NCI-H146 (cell line): ENCODE measurements around the gene NFIC.
"Not testable (repeated sequence)": the region's sequence is repeated elsewhere in the genome, so short reads cannot be mapped to it uniquely, and the experiment has no call there.

Experiments
- DNase-seq: peaks from one replicate; lab custom pipeline; 2025; lab: John Stamatoyannopoulos, UW

NFIC gene

DNA sequence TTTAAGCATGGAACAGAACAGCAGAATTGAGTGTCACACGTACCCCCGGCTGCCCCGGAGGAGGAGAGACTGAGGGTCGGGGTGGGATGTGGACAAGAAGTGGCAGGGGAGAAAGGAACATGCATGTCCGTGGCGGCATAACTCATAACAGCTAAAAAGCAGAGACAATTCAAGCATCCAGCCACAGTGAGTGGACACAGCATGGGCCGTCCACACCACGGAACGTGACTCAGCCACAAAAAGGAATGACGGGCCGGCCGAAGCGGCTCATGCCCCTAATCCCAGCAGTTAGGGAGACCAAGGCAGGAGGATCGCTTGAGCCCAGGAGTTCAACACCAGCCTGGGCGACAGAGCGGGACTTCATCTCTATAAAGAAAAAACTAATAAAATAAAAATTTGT lies 126.5 kb downstream of the NFIC start:
- DNase-seq: no peak

DNA sequence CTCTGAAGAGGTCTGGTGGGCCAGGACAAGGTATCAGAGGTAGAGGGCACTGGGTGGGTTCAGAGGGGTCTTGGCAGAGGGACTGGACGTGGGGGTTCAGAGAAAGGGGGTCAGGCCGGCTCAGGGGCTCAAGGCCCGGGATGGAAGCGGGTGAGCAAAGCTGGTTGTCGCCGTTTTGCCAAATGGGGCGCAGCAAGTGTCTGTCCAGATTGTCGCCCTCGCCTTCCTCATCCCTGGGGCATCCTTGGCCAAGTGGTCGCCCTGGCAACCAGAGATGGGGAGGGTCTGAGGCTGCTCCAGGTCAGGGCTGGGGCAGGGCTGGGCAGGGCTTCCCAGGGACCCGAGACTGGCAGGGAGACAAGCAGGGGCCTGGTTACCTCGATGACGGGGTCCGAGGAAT lies 127.3 kb downstream of the NFIC start:
- DNase-seq: no peak

DNA sequence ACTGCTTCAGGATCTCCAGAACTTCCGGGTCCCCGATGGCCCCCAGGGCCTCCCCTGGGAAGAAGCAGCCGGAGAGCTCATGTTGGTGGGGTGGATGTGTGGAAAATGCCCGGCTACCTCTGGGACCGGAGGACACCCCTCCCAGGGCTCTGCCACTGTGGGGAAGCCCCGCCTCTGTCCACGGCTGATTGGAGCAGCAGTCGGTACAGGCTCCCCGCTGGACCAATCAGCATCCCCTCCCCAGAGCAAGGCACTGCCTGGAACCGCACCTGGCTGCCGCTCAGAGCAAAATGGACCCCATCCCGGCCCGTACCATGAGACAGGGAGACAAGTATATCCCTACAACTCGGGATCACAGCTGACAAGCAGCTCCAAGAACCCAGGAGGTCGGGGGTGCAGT lies 127.7 kb downstream of the NFIC start:
- DNase-seq: no peak

DNA sequence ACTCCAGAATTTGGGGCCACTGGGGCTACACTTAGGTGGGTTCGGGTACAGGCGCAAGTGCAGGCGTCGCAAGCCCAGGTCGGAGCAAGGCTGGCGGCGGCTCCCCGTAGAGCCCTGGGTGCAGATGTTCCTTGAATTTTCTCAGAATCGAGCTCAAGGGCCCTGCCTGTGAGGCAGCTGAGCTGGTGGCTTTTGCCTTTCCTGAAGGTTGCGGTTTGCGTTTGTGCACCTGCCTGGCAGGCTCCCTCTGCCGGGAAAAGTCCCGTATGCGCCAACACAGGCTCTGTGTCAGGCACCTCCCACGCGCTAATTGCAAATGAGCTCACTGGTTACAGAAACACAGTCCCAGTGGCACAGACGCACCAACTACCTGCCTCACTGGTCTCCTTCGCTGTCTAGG lies 128.2 kb downstream of the NFIC start:
- DNase-seq: no peak

DNA sequence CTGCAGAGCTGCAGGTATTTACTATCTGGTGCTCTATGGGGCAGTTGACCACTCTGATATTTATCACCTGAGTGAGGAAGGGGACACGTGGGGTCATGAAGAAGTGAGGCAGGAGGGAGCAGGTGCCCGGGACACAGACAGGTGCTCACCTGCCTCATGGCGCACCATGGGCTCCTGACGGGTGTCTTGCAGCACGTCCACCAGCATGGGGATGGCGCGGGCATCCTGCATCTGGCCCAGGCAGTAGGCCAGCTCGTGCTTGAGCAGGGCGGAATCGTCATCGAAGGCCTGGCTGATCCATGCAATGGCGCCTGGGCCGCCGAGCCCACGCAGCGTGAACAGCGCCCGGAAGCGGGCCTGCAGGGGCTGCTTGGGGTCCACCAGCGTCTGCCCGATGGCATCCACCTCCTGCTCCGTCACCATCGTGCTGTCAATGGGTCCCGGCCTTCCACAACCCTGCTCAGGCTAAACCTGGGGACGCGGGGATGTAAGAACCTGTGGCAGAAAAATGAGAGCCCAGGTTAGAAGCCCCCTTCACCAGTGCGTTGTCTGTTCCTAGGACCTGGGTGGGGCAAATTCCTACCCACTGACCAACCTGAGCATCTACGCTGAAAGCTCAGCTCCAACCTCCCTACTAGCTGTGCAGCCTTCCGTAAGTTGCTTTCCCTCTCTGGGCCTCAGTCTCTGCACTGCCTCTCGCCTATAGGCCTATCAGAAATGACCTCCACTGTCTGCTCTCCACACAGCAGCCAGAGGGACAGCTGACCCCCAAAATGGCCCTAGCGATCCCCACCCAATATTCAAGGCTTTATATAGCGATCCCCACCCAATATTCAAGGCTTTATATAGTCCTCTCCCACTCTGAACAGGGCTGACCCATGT lies 130.2 kb downstream of the NFIC start:
- no peak for DNase-seq

DNA sequence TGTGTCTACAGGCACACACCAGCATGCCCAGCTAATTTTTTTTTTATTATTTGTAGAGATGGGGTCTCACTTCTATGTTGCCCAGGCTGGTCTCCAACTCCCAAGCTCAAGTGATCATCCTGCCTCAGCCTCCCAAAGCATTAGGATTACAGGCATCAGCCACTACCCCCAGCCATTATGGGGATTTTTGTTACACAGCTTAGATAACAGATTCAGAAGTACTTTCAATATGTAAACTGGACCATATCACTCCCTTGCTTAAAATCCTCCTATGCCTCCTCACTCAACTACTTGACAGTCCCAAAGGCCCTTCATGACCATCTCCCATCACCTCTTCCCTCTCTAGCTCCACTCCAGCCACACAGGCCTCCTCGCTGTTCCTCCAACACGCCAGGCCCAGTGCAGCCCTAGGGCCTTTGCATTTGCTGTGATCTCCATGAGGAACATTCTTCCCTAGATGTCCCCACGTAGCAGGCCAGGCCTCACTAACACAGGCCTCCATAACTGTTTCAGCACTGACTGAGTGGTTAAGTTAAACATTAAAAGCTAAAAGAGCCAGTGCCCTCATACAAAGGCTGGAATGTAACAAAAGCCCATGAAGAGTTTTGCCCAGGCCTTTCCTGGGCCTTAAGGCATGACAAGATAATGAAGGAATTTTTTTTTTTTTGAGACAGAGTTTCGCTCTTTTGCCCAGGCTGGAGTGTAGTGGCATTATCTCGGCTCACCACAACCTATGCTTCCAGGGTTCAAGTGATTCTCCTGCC lies 131.6 kb downstream of the NFIC start:
- no peak for DNase-seq

DNA sequence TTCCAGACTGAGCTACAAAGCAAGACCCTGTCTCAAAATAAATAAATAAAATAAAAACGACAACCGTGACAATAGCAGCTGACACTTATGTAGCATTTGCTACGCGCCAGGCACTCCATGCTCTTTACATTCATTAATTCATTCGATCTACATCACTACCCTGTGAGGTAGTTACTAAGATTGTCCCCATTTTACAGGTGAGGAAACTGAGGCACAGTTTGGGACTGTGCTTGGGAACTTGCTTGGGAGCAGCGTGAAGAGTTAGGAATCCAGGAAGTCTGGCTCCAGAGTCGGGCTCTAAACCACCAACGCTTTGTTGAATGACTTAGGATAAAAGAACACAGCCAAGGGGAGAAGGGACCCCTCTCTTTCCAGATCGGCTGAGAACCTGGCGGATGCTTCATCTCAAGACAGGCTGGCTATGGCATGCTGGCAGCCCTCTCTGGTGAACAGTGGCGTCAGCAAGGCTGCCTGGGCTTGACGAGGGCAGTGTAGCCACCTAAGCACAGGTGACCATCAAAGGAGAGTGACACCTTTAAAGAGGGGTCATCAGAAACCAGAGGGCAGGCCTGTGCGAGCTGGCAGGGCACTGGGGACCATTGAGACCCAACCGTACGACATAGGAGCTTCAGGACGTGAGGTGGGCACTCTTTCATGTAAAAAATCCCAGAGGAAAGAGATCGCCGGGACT lies 133.5 kb downstream of the NFIC start:
- DNase-seq: peak; percentile 25

DNA sequence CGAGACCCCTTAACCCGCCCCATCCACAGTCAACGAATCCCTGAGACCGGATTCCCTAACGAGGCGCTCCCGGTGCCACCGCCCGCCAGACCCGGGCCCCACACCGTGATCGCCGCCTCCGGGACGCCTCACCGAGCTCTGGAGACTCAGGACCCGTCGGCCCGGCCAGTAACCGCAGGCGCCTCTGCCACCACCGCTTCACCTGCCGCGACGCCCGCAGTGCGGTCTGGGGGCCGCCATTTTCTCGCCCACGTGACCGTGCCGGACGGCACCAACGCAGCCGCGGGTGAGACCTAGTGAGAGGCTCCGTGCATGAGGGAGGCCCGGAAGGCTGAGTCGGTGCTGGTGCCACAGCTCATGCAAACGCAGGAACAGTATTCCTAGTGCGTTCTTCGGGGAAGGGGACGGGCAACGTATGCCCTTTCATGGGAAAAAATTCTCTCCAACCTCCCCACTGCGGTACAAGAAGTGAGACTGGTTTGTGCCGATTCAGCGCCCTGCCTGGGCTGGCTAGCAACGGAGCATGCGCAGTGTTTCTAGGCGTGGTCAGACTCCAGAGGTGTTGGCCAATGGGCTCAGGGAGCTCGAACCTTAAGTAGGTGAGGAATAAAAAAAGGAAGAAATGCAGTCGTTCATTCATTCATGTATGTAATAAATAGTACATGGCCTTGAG lies 134.2 kb downstream of the NFIC start, which contains the start of gene DOHH:
Gene DOHH, minus strand, starts transcription at position 246 of the 673 bp plus-strand sequence. CDS start 3,860 bp downstream, outside the sequence.
- DNase-seq: peak; percentile 90

DNA sequence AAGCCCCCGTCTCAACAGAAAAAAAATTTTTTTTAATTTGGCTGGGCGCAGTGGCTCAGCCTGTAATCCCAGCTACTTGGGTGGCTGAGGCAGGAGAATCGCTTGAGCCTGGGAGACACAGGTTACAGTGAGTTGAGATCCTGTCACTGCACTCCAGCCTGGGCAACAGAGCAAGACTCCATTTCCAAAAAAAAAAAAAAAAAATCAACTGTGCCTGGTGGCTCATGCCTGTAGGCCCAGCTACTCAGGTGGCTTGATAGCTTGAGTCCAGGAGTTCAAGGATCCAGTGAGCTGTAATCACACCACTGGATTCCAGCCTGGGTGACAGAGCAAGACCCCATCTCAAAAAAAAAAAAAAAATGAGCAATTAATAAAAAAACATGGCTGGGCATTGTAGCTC lies 135.4 kb downstream of the NFIC start:
- no peak for DNase-seq

DNA sequence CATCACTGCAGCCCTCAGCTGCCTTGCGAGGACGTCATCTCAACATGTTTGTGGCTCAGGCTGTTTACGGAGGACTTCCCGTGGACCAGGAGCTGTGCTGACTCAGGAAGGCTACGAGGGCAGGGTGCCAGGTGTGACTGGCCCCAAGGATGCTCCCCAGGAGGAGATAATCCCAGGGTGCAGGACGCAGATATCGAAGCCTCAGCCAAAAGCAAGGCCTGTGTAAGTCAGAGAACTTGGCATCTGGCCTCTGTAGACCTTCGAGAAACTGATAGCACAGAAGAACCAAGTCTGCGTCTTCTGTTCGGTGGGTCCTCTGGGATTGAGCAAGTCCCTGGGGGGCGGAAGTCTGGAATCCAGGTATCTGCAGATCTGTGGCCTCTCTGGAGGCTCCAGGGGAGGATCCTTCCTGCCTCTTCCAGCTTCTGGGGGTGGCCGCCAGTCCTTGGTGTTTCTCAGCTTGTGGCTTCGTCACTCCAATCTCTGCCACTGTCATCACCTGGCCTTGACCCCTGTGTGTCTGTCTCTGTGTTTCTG lies 136.7 kb downstream of the NFIC start:
- no peak for DNase-seq

DNA sequence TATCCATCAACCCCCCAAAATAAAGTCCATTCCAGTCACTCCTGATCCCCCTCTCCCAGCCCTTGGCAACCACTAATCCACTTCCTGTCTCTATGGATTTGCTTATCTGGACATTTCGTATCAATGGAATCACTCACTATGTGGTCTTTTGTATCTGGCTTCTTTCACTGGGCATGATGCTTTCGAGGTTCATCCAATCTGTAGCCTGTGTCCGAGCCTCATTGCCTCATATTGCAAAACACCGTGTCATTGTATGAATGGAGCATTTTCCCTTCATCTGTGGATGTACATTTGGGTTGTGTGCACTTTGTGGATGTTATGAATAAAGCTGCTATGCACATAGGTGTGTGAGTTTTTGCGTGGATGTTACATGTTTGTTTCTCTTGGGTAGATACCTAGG lies 138.4 kb downstream of the NFIC start:
- DNase-seq: peak; percentile 44

DNA sequence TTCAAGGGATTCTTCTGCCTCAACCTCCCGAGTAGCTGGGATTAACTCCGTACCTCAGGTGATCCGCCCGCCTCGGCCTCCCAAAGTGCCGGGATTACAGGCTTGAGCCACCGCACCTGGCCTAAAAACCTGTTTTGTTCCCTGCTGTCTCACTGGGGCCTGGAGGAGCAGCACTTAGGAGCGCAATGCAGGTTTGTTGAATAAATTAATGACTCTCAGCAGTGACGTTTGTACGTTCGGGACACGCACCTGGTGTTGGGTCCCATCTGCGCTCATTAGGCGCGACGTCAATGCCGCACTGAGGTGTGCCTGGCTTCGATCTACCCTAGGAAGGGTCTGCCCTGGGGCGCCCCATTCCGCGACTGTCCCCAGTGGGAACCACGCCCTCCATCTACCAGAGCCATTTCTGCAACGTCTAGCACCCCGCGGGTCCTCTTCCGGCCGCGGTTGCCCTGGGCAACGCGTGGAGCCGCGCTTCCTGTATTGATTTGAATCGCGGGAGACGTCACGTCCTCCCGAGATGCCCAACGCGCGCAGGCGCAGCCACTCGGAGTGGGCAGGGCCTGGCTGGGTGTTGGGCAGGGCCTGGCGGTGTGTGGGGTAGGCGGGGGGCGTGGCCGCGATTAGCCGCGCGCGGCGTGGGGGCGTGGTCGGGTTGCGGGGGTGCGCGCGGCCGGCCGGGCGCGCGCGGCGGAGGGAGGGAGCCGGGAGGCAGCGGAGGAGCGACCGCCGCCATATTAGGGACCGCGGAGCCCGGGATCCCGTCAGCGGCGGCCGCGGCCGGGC lies 139.4 kb downstream of the NFIC start, which contains the start of gene FZR1:
Gene FZR1, plus strand, starts transcription at position 714 of the 786 bp plus-strand sequence. CDS start 16,679 bp downstream, outside the sequence.
- peak; percentile 97 for DNase-seq

DNA sequence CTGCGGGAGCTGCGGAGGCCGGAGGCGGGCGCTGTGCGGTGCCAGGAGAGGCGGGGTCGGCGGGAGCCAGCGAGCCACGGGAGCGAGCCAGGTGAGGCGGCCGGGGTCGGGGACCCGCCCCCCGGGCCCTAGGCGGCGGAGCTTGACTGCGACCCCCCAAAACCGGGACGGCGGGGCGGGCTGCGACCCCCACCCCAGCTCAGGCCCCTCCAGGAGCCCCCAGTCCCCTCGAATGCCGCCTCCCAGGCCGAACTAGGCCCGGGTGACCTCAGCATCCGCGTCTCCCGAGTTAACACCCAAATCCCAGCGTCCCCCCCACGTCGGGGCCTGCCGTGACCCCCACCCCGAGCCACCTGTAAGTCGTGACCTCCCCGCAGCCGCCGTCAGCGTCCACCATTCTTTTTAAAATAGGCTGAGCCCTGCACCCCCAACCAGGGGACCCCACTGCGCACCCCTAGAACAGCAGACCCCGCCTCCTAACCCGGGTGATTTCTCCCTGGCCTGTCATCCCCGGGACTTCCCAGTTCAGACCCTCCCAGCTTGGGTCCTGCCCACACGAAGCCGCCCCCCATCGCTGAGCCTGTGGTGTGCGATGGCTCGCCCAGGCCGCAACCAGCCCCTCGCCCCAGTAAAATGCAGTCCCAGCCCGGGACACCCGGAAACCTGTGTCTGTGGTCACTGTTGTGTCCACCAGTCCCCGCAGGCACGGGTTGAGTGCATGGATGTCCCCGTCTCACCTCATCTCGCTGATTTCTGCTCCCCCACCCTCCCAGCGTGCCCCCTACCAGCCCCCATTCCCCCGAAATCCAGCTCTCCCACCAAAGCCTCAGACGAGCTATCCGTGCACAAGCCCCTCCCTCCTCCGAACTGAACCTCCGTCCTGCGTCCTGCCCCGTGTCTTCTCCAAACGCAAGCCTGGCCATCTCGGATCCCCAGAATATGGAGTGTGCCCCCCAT lies 140.3 kb downstream of the NFIC start:
- DNase-seq: no peak

DNA sequence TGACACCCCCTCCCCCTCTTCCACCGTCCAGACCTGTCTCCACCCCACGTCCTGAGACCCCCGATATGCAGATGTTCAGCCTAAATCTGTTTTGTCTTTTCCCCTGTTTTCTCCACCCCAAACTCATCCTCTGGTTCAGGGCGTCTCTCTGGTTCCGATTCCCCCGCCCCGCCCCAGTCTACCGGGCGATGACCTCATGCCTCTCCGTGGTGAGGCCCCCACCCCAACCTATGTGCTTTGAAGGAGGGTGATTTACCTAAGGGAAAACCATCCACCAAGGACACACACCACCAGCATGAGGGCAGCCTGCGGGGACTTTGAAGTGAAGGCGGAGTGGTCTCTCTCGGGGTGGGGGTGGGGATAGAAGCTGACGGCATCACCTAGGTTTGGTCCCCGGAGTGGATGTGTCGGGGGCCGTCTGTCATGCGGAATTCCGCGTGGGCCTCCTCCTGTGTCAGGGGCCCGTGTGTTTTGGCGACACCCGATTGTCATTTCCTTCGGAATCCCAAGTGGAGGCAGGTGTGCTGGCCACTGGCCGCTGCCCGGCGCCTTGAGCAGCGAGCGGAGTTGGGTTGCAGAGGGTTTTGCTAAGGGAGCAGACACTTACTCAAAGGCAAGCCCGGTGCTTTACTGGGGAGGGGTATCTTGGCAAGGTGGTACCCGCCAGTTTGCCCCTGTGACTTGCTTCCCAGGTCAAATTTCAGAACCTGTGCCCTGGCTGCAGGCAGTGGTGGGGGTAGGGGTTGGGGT lies 141.2 kb downstream of the NFIC start:
- DNase-seq: no peak

DNA sequence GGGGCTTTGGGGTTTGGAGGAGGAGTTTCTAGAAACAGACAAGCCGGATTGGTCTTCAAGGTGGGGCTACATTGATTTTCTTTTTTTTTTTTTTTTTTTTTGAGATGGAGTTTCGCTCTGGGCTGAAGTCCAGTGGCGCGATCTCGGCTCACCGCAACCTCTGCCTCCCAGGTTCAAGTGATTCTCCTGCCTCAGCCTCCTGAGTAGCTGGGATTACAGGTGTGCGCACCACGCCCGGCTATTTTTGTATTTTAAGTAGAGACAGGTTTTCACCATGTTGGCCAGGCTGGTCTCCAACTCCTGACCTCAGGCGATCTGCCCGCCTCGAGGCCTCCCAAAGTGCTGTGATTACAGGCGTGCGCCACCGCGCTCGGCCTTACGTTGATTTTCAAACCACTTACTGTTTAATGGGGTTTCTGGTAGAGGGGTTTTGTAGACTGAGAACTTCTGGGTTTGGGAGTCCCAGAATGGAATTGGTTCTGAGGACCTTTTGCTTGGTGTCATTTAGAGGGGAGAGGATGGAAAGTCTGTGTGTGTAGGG lies 141.8 kb downstream of the NFIC start:
- not testable (repeated sequence) for DNase-seq

DNA sequence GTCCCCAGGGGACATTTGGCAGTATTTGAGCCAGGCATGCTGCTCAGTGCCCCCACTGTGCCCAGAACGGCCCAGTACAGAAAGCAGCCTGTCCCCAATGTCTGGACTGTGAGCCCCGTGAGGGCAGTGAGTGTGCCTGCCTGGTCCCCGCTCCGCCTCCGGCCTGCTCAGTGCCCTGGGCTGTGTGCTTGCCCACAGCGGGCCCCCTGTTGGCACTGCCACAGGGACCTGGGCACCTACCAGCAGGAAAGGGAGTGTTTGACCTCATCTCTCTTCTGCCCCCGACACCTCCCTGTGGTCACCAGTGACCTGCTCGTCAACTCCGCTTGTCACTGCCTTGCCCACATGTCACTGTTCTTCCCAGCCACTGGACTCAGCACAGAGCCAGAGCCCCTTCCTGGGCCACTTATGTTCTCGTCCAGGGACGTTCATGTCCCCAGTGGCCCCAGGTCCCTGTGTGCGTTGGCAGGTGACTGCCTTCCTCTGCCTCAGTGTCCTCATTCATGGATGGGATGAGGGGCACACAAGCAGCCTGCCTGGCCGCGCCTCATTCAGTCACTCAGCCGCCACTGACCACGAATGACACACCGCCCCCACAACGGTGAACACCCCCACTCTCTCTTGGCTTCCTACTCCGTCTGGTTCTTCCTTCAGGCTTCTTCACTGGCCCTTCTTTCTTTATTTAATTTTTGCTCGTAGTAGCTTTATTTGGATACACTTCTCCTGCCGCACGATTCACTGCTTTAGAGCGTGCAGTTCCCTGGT lies 142.6 kb downstream of the NFIC start:
- DNase-seq: no peak

DNA sequence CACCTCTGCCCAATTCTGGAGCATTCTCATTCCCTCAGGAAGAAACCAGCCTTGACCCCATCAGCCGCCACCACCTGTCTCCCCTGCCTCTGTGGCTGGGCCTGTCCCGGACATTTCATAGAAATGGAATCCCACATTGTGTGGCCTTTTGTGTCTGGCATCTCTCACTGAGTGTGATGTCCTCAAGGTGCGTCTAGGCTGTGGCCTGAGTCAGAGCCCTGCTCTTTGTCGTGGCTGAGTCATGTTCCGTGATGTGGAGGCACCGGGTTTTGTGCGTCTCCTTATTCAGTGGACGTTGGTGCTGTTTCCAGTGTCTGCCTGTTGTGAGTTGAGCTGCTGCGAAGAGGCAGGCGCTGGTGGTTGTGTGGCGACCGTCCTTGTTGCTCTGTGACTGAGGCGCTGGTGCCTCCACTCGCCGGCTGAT lies 143.2 kb downstream of the NFIC start:
- DNase-seq: no peak

DNA sequence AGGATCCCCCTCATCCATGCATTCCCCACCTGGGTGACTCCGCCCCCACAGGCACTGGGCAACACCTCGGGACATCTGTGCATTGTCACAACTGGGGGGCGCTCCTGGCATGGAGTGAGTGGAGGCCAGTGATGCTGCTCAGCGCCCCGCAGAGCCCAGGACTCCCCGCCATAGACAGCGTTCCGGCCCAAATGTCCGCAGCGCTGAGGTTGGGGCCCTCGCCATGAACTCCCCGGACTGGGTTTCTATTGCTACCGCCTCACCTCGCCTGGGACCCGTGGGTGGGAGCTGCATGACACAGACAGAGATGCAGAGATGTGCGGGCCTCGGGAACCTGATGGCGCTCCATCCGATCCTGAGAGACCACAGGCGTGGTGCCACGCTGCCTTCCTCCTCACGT lies 144.3 kb downstream of the NFIC start:
- no peak for DNase-seq
